ENCODE data around the gene PCOLCE2. TPM values are rescaled to one million over a fixed set of nuclear protein-coding genes. Genes with fewer than 3 reads are reported as not detected.

PCOLCE2 gene
- total and polyA plus RNA-seq, 4 donors: 9.1 to 17.2 (median 13.3) TPM

DNA sequence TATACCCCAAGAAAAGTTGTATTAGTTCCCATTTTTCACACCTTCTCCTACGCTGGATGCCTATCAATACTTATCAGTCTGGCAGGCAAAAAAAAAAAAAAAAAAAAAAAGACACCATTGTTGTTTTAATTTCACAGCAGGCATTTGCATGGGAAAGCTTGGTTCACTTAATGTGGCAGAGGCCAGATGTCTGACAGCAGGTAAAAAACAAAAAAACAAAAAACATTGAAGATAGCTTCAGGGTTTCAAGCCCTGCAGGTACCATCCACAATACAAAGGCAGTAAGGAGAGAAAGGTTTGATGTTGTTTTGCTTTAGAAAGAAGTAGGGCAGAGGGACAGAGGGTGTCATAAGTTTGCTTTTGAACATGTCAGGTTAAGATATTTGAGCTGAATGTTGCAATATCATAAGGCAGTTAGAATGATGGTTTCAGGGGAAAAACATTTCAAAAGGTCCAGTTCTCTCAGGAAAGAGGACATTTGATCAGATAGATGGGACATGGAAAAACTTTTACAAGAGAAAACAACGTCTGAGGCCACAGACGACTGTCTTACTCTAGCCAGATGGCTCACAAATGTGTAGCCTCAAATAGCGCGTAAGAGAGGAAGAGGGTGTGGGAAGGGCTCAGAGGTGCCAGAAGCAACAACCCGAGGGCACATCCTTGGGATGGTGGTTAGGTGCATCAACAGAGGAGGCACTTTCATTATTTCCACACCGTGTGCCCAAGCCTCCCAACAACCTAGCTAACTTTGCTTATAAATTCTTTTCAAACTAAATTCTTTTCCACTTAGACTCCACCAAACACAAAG, 25.7 kb downstream of the PCOLCE2 start:
- DNase-seq (ENCODE audit: low spot score): no peak
- Histone ChIP-seq H3K27me3 (ENCODE audit: control insufficient read depth in 4 of 4, insufficient read depth in 4 of 4, low read length in 3 of 4) (no peaks in the 10 kb centered on the region), H3K27ac (ENCODE audit: low read depth in 1 of 2, low read length in 2 of 2) (no peak overlapping the region), H3K9me3 (ENCODE audit: control insufficient read depth in 4 of 4, low read length in 3 of 4) (no peaks in the 10 kb centered on the region), H3K36me3 (ENCODE audit: control insufficient read depth in 4 of 4, insufficient read depth in 3 of 4, low read depth in 1 of 4, low read length in 3 of 4) (no peaks in the 10 kb centered on the region), H3K4me3 (ENCODE audit: low read depth in 1 of 3, low read length in 3 of 3) (no peak overlapping the region), H3K9ac (ENCODE audit: low read depth in 1 of 2, low read length in 2 of 2) (no peak overlapping the region), H3K4me1 (ENCODE audit: control insufficient read depth in 4 of 4, insufficient read depth in 4 of 4, low read length in 3 of 4) (peaks cover 0 to 7% (median 2%) of the 10 kb centered on the region in 4 donors)
- 50% methylated on average over 7 of the region's 7 CpGs for WGBS
- TF ChIP-seq, protein P1, sequence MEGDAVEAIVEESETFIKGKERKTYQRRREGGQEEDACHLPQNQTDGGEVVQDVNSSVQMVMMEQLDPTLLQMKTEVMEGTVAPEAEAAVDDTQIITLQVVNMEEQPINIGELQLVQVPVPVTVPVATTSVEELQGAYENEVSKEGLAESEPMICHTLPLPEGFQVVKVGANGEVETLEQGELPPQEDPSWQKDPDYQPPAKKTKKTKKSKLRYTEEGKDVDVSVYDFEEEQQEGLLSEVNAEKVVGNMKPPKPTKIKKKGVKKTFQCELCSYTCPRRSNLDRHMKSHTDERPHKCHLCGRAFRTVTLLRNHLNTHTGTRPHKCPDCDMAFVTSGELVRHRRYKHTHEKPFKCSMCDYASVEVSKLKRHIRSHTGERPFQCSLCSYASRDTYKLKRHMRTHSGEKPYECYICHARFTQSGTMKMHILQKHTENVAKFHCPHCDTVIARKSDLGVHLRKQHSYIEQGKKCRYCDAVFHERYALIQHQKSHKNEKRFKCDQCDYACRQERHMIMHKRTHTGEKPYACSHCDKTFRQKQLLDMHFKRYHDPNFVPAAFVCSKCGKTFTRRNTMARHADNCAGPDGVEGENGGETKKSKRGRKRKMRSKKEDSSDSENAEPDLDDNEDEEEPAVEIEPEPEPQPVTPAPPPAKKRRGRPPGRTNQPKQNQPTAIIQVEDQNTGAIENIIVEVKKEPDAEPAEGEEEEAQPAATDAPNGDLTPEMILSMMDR (IDR thresholded peaks at IDR 0.05; ENCODE audit: low read depth, low read length, missing input control): no peak
- TF ChIP-seq RXRA (IDR thresholded peaks at IDR 0.05): peak in 1 of 2 donors; percentile 14

DNA sequence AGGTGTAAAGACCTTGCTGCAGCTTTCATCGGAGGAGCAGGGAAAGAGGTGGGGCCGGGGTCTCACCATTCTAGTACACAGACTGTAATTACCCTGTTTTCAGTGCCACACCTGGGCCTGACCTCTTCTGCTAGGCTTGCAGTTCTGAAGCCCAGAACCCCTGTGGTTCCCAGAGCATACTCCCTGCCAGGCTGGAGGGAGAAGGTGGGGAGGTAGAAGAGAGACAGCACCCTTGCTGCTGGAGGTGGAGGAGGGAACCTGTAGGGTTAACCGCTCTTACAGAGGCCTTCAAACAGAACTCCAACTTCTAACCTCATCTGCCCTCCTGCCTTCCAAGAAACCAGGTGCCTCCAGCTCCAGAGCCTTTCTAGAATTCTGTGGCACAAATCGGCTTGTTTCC, 27.0 kb downstream of the PCOLCE2 start:
- Histone ChIP-seq H3K9ac (ENCODE audit: low read depth in 1 of 2, low read length in 2 of 2) (no peak overlapping the region), H3K9me3 (ENCODE audit: control insufficient read depth in 4 of 4, low read length in 3 of 4) (no peaks in the 10 kb centered on the region), H3K27ac (ENCODE audit: low read depth in 1 of 2, low read length in 2 of 2) (no peak overlapping the region), H3K4me1 (ENCODE audit: control insufficient read depth in 4 of 4, insufficient read depth in 4 of 4, low read length in 3 of 4) (peaks cover 0 to 16% (median 9%) of the 10 kb centered on the region in 4 donors), H3K4me3 (ENCODE audit: low read depth in 1 of 3, low read length in 3 of 3) (no peak overlapping the region), H3K36me3 (ENCODE audit: control insufficient read depth in 4 of 4, insufficient read depth in 3 of 4, low read depth in 1 of 4, low read length in 3 of 4) (no peaks in the 10 kb centered on the region), H3K27me3 (ENCODE audit: control insufficient read depth in 4 of 4, insufficient read depth in 4 of 4, low read length in 3 of 4) (no peaks in the 10 kb centered on the region)
- TF ChIP-seq FOXA1 (IDR thresholded peaks at IDR 0.05): no peak
- no peak for TF ChIP-seq HNF4A (conservative IDR thresholded peaks at IDR 0.05)
- no peak for TF ChIP-seq FOXA2 (IDR thresholded peaks at IDR 0.05)
- no peak for TF ChIP-seq YY1 (IDR thresholded peaks at IDR 0.05)
- TF ChIP-seq RAD21 (IDR thresholded peaks at IDR 0.05): no peak
- TF ChIP-seq, protein P2, sequence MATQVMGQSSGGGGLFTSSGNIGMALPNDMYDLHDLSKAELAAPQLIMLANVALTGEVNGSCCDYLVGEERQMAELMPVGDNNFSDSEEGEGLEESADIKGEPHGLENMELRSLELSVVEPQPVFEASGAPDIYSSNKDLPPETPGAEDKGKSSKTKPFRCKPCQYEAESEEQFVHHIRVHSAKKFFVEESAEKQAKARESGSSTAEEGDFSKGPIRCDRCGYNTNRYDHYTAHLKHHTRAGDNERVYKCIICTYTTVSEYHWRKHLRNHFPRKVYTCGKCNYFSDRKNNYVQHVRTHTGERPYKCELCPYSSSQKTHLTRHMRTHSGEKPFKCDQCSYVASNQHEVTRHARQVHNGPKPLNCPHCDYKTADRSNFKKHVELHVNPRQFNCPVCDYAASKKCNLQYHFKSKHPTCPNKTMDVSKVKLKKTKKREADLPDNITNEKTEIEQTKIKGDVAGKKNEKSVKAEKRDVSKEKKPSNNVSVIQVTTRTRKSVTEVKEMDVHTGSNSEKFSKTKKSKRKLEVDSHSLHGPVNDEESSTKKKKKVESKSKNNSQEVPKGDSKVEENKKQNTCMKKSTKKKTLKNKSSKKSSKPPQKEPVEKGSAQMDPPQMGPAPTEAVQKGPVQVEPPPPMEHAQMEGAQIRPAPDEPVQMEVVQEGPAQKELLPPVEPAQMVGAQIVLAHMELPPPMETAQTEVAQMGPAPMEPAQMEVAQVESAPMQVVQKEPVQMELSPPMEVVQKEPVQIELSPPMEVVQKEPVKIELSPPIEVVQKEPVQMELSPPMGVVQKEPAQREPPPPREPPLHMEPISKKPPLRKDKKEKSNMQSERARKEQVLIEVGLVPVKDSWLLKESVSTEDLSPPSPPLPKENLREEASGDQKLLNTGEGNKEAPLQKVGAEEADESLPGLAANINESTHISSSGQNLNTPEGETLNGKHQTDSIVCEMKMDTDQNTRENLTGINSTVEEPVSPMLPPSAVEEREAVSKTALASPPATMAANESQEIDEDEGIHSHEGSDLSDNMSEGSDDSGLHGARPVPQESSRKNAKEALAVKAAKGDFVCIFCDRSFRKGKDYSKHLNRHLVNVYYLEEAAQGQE (IDR thresholded peaks at IDR 0.05): no peak
- TF ChIP-seq GABPA (IDR thresholded peaks at IDR 0.05 in 1 of 2, conservative IDR thresholded peaks at IDR 0.05 in 1 of 2): no peak
- TF ChIP-seq RXRA (IDR thresholded peaks at IDR 0.05): no peak
- TF ChIP-seq JUND (IDR thresholded peaks at IDR 0.05): no peak
- no peak for TF ChIP-seq SP1 (IDR thresholded peaks at IDR 0.05)
- TF ChIP-seq TAF1 (conservative IDR thresholded peaks at IDR 0.05): no peak
- no peak for TF ChIP-seq HNF4G (IDR thresholded peaks at IDR 0.05)
- DNase-seq (ENCODE audit: low spot score): no peak
- WGBS: 92% methylated on average over 4 of the region's 4 CpGs
